Epithelial cell of proximal tubule (primary cell): Measurements from ENCODE around the gene RPP38. TPM values are rescaled to one million over a fixed set of nuclear protein-coding genes. Genes with fewer than 3 reads are reported as not detected.

Experiments used
- DNase-seq: peaks from one replicate; pipeline ENCODE4 v3.0.0-alpha.2; 2011; ENCODE audit warnings: low read depth
- H3K4me3 ChIP-seq: 2 replicates; pipeline ENCODE4 v1.5.1; 2011; ENCODE audit warnings: low read depth, mild to moderate bottlenecking, low read length
- total RNA-seq: library from RNA; depleted of rRNA; stranded (reverse); fragments of >200 nt; gene quantifications from 2 replicates; pipeline ENCODE4 v1.2.3, GENCODE V29; 2015
- TF ChIP-seq, protein P1 (sequence below): conservative IDR thresholded peaks from 2 replicates; pipeline ENCODE4 v1.5.1; 2012; ENCODE audit warnings: low read depth, mild to moderate bottlenecking, low read length

The RPP38 gene, protein sequence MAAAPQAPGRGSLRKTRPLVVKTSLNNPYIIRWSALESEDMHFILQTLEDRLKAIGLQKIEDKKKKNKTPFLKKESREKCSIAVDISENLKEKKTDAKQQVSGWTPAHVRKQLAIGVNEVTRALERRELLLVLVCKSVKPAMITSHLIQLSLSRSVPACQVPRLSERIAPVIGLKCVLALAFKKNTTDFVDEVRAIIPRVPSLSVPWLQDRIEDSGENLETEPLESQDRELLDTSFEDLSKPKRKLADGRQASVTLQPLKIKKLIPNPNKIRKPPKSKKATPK
- 19.9 and 26.1 TPM in 2 replicates for total RNA-seq

DNA sequence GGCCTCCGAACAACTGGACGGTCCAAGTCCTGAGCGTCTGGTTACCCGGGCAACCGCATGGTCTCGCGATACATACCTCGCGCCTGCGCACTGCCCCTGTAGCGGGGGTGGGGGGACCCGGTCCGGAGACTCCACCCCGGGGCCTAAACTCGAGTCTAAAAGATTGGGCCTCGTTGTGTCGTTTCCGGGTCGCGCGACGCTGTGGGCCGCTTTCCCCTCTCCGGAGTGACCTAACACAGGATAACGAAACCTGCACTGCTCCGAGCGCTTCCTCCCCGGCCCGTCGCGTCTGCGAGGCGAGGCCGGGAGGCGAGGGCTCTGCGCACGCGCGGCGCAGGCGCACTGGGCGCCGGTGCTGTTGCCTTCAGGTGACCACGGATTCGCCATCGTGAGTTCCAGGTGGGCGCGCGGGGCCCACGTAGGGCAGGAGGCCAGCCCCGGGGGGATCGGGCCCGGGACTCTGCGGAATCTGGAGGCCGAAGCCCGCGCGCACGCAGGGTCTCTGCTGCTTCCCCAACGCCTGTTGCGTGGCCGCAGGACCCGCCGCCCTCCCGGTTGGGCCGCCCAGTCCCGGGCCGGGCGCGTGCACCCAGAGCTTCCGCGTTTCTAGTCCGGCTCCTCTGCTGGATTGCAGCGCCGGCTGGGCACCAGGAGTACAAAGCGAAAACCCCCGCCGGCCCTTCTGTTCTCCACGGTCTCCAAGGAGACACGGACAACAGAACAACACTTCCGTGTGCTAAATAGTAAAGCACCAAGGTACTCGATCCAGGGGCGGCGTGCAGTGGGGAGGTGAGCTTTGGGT, at the start of gene RPP38:
Gene RPP38, plus strand, starts transcription at position 345 of the 802 bp plus-strand sequence. CDS start 5,960 bp downstream, outside the sequence.
- peak; percentile 50 for DNase-seq
- peak within 1 kb of the TSS; percentile 83 for H3K4me3 ChIP-seq
- TF ChIP-seq, protein P1, sequence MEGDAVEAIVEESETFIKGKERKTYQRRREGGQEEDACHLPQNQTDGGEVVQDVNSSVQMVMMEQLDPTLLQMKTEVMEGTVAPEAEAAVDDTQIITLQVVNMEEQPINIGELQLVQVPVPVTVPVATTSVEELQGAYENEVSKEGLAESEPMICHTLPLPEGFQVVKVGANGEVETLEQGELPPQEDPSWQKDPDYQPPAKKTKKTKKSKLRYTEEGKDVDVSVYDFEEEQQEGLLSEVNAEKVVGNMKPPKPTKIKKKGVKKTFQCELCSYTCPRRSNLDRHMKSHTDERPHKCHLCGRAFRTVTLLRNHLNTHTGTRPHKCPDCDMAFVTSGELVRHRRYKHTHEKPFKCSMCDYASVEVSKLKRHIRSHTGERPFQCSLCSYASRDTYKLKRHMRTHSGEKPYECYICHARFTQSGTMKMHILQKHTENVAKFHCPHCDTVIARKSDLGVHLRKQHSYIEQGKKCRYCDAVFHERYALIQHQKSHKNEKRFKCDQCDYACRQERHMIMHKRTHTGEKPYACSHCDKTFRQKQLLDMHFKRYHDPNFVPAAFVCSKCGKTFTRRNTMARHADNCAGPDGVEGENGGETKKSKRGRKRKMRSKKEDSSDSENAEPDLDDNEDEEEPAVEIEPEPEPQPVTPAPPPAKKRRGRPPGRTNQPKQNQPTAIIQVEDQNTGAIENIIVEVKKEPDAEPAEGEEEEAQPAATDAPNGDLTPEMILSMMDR: no peak

GRCh38 chr10:15049533-15049932, 47.6 kb upstream of the RPP38 start:
- TF ChIP-seq, protein P1: no peak
- no peak for DNase-seq
- no peak overlapping the region for H3K4me3 ChIP-seq

- no peak for DNase-seq
- H3K4me3 ChIP-seq: no peak overlapping the region
- TF ChIP-seq, protein P1: no peak
Measured at GRCh38 chr10:15052121-15052520, 45.0 kb upstream of the RPP38 start.

DNA sequence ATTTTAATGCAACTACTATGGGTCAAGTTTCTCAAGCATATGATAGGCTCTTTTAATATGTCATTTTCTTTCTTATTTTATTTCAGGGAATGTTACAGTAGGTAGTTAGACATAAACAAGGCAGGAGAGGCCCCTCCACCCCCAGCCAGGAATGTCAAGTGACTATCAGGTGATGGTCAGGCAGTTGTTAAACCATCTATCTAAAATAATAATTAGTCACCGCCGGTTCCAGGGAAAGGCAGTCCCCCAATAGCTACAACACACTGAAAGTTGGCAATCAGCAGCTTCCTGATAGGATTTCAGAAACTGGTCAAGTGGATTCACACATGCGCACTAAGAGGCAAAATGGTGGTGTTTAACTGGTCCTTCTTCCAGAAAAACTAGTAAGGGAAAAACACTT, 44.1 kb upstream of the RPP38 start:
- no peak overlapping the region for H3K4me3 ChIP-seq
- DNase-seq: no peak
- TF ChIP-seq, protein P1: no peak

GRCh38 chr10:15058689-15059088, 38.5 kb upstream of the RPP38 start:
- TF ChIP-seq, protein P1: no peak
- H3K4me3 ChIP-seq: no peak overlapping the region
- no peak for DNase-seq

DNA sequence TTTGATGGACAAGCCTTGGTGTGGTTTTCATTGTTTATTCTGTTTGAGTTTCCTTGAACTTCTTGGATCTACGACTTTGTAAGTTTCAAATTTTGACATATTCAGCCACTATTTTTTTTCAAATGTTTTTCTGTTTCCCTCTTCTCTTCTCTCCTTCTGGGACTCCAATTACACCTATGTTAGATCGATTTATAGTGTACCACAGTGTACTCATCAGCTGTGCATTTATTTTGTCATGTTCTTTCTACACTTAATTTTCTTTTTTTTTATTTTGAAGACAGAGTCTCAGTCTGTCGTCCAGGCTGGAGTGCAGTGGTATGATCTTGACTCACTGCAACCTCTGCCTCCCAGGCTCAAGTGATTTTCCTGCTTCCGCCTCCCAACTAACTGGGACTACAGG, 37.2 kb upstream of the RPP38 start:
- no peak overlapping the region for H3K4me3 ChIP-seq
- no peak for DNase-seq
- TF ChIP-seq, protein P1: no peak
